HG02870 (cell line): ENCODE data around the gene SLFN13.
A peak's percentile ranks its signal among the peaks of the same experiment; 100 is the strongest.
"Not testable (repeated sequence)": the region's sequence is repeated elsewhere in the genome, so short reads cannot be mapped to it uniquely, and the experiment has no call there.

Experiments
- ATAC-seq: cut with Tn5 transposase; IDR thresholded peaks from one replicate; pipeline ENCODE4 v1.9.1; 2021; ENCODE audit warnings: mild to moderate bottlenecking, moderate library complexity; ENCODE audit not compliant: unreplicated experiment

The SLFN13 gene

DNA sequence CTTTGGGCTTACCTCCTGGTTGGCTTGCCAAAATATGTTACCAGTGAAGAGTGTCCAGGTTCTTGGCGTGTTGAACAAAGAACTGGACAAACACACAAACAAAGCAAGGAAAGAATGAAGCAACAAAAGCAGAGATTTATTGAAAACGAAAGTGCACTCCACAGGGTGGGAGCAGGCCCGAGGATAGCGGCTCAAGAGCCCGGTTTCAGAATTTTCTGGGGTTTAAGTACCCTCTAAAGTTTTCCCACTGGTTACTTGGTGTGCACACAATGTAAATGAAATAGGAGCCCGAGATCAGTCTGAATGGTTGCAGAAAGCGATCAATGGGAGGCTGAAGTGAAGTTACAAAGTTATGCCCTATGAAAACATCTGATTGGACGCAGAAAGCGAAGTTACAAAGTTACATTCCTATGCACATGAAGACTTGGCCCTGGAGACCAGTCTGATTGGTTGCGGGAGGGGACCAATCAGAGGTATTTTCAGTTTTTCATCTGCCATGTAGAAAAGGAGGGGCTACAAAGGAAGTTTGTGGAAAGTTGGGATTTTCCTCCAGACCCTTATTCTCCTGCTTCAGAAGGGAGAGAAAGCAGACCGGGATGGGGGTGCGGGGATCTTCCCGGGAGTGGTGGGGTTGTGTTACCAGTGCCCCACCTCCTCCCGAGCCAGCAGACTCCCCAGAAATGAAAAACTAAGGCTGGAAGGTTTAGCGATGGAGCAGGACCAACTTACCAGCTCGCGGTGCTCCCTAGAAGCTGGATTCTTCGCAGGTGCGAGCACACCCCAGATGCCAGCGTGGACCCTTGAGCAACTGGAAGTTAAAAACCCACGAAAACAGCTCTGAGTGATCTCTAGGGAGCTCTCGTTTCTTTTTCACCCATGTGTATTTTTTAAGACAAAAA lies 16.1 kb downstream of the SLFN13 start, which contains the start of gene SLFN12:
TSS of gene SLFN12 (minus strand) at position 325 of the 899 bp plus-strand sequence. CDS start 9,472 bp downstream, outside the sequence.
- ATAC-seq = peak; percentile 73

DNA sequence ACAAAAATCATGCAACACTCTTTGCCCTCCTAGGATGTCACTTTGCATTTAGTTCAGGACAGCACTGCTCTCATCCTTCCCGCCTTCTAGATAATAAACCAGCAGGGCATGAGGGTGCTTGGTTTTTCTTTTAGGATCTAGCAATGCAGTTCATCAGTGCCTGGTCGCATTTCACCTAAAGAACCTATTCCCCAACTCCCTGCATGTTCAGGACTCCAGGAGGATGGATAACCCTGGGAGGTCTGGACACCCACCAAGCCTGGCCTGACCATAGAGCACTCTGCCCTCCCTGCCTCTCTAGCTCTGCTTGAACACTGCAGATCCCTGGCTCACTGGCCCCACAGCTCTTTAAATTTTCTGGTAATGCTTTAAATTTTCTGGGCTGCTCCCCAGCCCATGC lies 18.9 kb downstream of the SLFN13 start:
- no peak for ATAC-seq

DNA sequence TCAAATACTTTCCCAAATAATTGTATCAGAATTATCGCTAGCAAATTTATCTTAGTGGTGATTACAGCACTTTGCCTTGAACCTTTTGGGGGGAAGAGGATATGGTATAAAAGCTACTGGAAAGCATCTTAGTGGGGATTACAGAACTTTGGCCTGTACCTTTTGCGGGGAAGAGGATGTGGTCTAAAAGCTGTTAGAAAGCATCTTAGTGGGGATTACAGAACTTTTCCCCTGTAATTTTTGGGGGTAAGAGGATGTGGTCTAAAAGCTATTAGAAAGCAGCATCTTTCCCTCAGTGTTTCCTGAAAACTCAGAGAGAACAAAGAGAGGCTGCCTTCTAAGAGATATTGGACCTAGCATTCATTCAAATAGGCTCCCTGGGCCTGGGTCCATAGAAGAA lies 20.3 kb downstream of the SLFN13 start:
- no peak for ATAC-seq

DNA sequence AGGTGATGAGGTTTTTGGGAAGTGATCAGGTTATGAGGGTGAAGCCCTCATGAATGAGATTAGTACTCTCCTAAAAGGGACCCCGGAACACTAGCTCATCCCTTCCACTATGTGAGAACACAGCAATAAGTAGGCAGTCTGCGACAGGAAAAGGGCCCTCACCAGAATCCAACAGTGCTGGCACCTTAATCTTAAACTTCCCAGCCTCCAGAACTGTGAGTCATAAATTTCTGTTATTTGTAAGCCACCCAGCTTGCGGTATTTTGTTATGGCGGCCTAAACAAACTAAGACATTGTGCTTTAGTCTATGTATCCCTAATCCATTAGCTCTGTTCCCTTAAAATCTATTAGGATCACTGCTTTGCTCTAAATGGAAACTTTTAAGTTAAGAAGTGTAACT lies 24.8 kb downstream of the SLFN13 start:
- no peak for ATAC-seq

DNA sequence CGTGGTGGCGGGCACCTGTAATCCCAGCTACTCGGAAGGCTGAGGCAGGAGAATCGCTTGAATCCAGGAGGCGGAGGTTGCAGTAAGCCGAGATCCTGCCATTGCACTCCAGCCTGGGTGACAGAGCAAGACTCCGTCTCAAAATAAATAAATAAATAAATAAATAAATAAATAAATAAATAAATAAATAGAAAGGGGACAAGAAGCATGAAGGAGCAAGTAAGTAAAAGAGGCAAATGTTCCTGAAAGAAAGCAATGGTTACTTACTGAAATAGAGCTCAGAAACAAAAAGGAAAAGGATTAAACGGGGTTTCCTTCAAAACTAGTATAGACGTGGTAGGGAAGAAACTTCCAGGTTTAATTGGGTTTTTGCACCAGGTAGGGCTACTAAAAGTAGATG lies 27.5 kb downstream of the SLFN13 start:
- ATAC-seq = not testable (repeated sequence)

DNA sequence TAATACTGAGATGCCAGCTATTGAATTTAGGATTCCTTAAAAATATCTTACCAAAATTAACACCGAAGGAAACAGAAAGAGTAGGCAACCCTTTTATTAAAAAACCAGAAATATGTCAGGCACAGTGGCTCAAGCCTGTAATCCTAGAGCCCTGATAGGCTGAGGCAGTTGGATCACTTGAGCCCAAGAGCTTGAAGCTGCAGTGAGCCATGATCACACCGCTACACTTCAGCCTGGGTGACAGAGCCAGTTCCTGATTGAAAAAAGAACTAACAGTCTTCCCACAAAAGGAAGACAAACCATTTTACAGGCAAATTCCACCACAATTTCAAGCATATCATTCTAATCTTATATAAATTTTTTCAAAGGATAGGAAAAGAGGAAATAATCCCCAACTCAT lies 31.9 kb downstream of the SLFN13 start:
- no peak for ATAC-seq

DNA sequence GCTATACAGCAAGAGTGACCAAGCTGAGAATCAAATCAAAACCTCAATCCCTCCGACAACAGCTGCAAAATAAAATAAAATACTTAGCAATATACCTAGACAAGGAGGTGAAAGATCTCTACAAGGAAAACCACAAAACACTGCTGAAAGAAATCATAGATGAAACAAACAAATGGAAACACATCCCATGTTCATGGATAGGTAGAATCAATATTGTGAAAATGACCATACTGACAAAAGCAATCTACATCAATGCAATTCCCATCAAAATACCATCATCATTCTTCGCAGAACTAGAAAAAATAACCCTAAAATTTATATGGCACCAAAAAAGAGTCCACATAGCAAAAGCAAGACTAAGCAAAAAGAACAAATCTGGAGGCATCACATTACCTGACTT lies 33.9 kb downstream of the SLFN13 start:
- ATAC-seq = not testable (repeated sequence)

DNA sequence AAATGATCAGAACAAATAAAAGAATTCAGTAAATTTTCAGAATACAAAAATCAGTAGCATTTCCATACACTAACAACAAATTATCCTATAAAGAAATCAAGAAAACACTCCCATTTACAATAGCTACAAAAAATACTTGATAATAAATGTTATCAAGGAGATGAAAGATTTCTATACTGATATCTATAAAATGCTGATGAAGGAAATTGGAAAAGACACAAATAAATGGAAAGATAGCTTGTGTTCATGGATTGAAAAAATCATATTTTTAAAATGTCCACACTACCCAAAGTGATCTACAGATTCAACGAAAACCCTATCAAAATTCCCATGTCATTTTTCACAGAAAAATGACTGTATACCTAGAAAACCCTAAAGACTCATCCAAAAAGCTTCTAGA lies 34.3 kb downstream of the SLFN13 start:
- ATAC-seq = no peak

DNA sequence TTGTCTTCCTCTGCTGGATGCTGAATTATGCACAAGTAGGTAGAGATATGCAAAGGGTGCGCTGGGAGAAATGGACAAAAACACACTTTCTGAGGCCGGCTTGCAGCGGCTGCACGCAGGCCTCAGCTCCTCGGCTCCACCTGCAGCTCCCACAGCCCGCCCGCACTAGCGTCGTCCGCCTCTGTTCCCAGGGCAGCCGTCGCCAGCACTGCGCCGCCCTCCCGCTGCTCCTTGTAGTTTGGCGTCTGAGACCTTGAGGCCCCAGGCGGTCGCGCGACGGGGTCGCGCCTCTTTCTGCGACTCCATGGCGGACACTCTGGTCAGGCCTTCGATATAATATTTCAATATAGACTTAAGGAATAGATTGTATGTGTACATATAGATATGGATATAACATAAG lies 41.0 kb downstream of the SLFN13 start:
- ATAC-seq = no peak

DNA sequence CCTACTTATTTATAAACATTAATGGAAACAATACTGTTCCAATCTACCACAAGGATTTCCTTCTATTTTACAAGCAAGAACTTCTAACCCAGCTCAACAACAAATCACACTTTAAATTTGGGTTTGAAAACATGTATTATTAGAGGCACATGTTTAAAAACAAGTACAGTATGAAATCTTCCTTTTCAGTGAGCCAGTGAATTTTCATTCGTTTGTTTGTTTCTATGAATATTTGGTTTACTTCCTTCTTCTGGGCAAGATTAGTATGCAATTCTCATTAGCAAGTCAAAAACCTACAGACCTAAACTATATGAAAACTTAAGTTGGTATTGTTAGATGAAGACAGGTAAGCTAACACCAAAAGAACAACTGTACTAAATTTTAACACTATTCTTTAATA lies 42.0 kb downstream of the SLFN13 start:
- no peak for ATAC-seq

DNA sequence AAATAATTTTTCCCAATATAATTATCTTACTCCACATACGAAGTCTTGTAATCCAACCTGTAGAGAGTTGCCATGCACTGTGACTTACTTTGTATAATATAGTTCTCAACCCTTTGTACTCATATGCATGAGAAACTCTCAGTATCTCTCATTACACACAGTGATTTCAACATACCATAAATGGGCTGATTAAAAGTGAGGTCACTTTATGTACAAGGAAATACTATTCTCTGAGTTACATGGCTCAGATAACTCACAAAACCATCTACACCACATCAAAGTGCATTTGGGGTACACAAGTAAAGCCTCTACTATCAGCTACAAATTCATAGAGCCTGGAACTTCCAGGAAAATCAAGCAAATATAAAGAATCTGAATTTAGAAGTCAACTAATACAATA lies 44.2 kb downstream of the SLFN13 start:
- ATAC-seq = no peak

DNA sequence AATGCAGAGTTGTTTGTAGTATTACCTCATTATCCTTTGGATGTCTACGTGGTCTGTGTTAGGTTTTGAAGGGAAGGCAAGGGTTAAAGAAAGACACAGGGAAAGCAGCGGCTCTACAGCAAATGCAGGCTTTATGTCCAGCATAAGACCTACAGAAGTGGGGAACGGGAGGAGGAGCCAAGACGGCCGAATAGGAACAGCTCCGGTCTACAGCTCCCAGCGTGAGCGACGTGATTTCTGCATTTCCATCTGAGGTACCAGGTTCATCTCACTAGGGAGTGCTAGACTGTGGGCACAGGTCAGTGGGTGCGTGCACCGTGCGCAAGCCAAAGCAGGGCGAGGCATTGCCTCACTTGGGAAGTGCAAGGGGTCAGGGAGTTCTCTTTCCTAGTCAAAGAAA lies 54.8 kb downstream of the SLFN13 start:
- ATAC-seq = not testable (repeated sequence)

DNA sequence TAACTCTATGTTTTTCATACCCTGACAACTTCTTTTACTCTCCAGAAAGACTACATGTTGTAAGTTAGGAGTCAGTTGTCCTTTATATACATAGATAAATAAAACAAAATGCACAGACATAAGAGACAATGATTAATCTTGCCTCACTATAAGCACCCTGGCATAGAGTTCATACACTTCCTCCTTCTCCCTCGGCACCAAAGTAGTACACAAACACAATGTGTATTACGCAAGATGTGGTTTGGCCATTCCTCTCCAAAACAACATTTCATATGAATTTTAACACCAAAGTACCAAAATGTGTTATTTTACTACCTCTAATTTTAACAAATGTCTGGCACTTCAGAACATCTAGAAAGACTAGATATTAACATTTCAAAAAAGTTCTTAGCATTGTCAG lies 57.9 kb downstream of the SLFN13 start:
- ATAC-seq = no peak

DNA sequence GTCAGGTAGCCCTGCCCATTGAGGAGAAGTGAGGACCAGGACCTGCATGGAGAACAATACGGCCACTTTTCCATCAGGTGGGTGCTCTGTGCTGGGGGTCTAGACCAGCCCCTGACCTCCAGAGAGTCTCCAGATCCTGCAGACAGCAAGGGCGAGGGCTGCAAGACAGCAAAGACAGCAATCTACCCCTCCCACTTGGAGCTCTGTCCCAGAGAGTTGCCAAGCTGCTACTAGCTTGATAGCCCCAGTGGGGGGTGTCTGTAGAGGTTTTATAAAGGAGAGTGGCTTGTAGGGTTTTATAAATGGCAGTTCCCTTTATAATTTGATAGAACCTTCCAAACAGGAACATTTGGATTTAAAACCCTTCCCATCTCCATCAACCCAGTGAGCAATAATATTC lies 58.4 kb downstream of the SLFN13 start:
- ATAC-seq = no peak

DNA sequence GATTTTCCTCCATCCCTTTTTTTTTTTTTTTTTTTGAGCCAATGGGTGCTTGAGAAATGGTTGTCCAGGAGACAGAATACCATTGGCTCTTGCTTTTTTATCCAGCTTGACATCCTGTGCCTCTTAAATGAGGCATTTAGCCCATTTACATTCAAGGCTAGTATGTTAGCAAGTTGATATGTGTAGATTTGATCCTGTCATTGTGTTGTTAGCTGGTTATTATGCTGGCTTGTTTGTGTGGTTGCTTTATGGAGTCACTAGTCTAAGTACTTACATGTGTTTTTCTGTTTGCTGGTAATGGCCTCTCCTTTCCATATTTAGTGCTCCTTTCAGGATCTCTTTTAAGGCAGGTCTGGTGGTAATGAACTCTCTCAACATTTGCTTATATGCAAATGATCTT lies 61.1 kb downstream of the SLFN13 start:
- no peak for ATAC-seq
